Panc1 (cell line): ENCODE data around the gene SPIB. TPM values are rescaled to one million over a fixed set of nuclear protein-coding genes. Genes with fewer than 3 reads are reported as not detected.

Experiments used
- ATAC-seq: fragments of 200-7000 bp; cut with Tn5 transposase; 2 replicates; pipeline ENCODE4 v1.9.1; 2020; ENCODE audit warnings: mild to moderate bottlenecking, moderate library complexity
- BruUV-seq: library from RNA; stranded (reverse); fragments of 400-500 nt; replicated peaks from 2 replicates; lab custom pipeline; 2021; lab: Mats Ljungman, UMichigan
- CTCF ChIA-PET: fragments of 300-600 bp; sonication (Branson Sonifier 250); formaldehyde crosslinking; loops from one replicate; lab custom pipeline; 2022; ENCODE audit warnings: antibody characterized with exemption; lab: Charles Lee
- POLR2A ChIA-PET: fragments of 300-600 bp; sonication (Branson Sonifier 250); formaldehyde crosslinking; loops from one replicate; lab custom pipeline; 2022; ENCODE audit warnings: antibody characterized with exemption; lab: Charles Lee
- DNase-seq: peaks from one replicate; pipeline ENCODE4 v3.0.0-alpha.2; 2010; ENCODE audit warnings: low read depth, low spot score
- H3K27ac ChIP-seq: 2 replicates; pipeline ENCODE4 v1.5.1; 2011; ENCODE audit warnings: mild to moderate bottlenecking, low read length, inconsistent platforms
- H3K27me3 ChIP-seq: fragments of 200-500 bp; sonication (Bioruptor generic); 2 replicates; pipeline ENCODE4 v1.6.0; 2014; ENCODE audit warnings: low read length, inconsistent platforms; ENCODE audit not compliant: control insufficient read depth, insufficient read depth
- H3K36me3 ChIP-seq: fragments of 200-500 bp; sonication (Bioruptor generic); 2 replicates; pipeline ENCODE4 v1.5.1; 2014; ENCODE audit warnings: inconsistent platforms, mild to moderate bottlenecking, low read length, moderate library complexity; ENCODE audit not compliant: control insufficient read depth, insufficient read depth
- H3K4me1 ChIP-seq: 2 replicates; pipeline ENCODE4 v1.5.1; 2011; ENCODE audit warnings: inconsistent platforms, mild to moderate bottlenecking, low read length, moderate library complexity; ENCODE audit not compliant: control insufficient read depth, insufficient read depth
- H3K4me3 ChIP-seq, 2 experiments: 2 replicates each; pipeline ENCODE4 v1.5.1; 2011 to 2012; ENCODE audit warnings: low read depth in 2 of 2, low read length in 2 of 2, mild to moderate bottlenecking in 2 of 2, inconsistent platforms in 1 of 2, moderate library complexity in 1 of 2
- H3K9me3 ChIP-seq: fragments of 200-500 bp; sonication (Bioruptor generic); 2 replicates; pipeline ENCODE4 v1.5.1; 2014; ENCODE audit warnings: low read depth, mild to moderate bottlenecking, inconsistent platforms, low read length, moderate library complexity; ENCODE audit not compliant: control insufficient read depth, insufficient read depth
- CTCF ChIP-seq: fragments of 450-650 bp; IDR thresholded peaks from 2 replicates; pipeline ENCODE4 v1.5.1; 2017; ENCODE audit warnings: mild to moderate bottlenecking
- POLR2AphosphoS5 ChIP-seq: IDR thresholded peaks from 2 replicates; pipeline ENCODE4 v1.6.1; 2012; ENCODE audit warnings: mild to moderate bottlenecking, low read depth, low read length, moderate library complexity
- SIN3A ChIP-seq: IDR thresholded peaks from 2 replicates; pipeline ENCODE4 v1.6.1; 2012; ENCODE audit warnings: low read depth, mild to moderate bottlenecking, low read length, moderate library complexity, borderline replicate concordance; ENCODE audit not compliant: insufficient read depth
- TCF7L2 ChIP-seq: IDR thresholded peaks from 2 replicates; pipeline ENCODE4 v1.6.1; 2011; ENCODE audit warnings: mild to moderate bottlenecking, low read depth, low read length, inconsistent platforms
- in situ Hi-C: cut with HindIII; loops from 2 replicates; pipeline ENCODE4 v1.10.0; 2016; ENCODE audit warnings: low sequenced_read_pairs, low pct_unique_long_range_greater_than_20kb
- intact Hi-C: fragments of 100-400 bp; cut with micrococcal nuclease; formaldehyde crosslinking; loops from one replicate; pipeline ENCODE4 v1.10.0; 2022; ENCODE audit not compliant: unreplicated experiment
- total RNA-seq: library from RNA; stranded (reverse); gene quantifications from one replicate; pipeline ENCODE4 v1.2.1, GENCODE V29; 2021; ENCODE audit not compliant: unreplicated experiment
- TF ChIP-seq, protein P1 (sequence below), 2 experiments: IDR thresholded peaks; 2 replicates each; pipeline ENCODE4 v1.6.1; 2011 to 2012; ENCODE audit warnings: low read depth in 2 of 2, control low read depth in 1 of 2, low read length in 1 of 2, mild to moderate bottlenecking in 1 of 2, moderate library complexity in 1 of 2; ENCODE audit not compliant: insufficient read depth in 1 of 2

The SPIB gene
- total RNA-seq, 1 experiment from 2014 or later = not detected

DNA sequence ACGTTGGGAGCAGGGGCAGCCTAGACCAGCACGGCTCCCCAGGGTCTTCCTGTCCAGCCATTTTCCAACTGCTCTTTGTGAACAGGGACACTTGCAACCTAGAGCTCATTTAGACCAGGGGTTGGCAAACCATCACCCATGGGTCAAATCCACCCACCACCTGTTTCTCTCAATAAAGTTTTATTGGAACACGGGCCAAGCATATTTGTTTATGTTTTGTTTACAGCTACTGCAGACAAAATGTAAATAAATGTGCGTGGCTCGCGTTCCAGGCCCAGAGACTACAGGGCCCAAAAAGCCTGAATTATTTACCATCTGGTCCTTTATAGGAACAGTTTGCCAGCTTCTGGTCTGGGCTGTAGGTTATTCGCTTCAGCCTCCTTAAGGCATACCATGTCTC lies 44.2 kb downstream of the SPIB start:
- H3K36me3 ChIP-seq = no peaks in the 10 kb centered on the region
- BruUV-seq = no TSS peak
- no peak for ATAC-seq
- ChIA-PET POLR2A (no interaction called here), CTCF (no interaction called here)
- H3K27ac ChIP-seq = no peak overlapping the region
- TF ChIP-seq SIN3A (no peak), TCF7L2 (no peak), POLR2AphosphoS5 (no peak), CTCF (no peak)
- TF ChIP-seq, protein P1, sequence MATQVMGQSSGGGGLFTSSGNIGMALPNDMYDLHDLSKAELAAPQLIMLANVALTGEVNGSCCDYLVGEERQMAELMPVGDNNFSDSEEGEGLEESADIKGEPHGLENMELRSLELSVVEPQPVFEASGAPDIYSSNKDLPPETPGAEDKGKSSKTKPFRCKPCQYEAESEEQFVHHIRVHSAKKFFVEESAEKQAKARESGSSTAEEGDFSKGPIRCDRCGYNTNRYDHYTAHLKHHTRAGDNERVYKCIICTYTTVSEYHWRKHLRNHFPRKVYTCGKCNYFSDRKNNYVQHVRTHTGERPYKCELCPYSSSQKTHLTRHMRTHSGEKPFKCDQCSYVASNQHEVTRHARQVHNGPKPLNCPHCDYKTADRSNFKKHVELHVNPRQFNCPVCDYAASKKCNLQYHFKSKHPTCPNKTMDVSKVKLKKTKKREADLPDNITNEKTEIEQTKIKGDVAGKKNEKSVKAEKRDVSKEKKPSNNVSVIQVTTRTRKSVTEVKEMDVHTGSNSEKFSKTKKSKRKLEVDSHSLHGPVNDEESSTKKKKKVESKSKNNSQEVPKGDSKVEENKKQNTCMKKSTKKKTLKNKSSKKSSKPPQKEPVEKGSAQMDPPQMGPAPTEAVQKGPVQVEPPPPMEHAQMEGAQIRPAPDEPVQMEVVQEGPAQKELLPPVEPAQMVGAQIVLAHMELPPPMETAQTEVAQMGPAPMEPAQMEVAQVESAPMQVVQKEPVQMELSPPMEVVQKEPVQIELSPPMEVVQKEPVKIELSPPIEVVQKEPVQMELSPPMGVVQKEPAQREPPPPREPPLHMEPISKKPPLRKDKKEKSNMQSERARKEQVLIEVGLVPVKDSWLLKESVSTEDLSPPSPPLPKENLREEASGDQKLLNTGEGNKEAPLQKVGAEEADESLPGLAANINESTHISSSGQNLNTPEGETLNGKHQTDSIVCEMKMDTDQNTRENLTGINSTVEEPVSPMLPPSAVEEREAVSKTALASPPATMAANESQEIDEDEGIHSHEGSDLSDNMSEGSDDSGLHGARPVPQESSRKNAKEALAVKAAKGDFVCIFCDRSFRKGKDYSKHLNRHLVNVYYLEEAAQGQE (IDR thresholded peaks at IDR 0.05; ENCODE audit: insufficient read depth in 1 of 2, low read depth in 2 of 2, low read length in 1 of 2) = no peak
- no peaks in the 10 kb centered on the region for H3K9me3 ChIP-seq
- H3K4me3 ChIP-seq = no peak overlapping the region
- DNase-seq = no peak
- in situ Hi-C loops = no loop called here
- H3K27me3 ChIP-seq = no peaks in the 10 kb centered on the region
- no peaks in the 10 kb centered on the region; the same call in none of the 2 replicates for H3K4me1 ChIP-seq
- intact Hi-C loops = no loop called here

DNA sequence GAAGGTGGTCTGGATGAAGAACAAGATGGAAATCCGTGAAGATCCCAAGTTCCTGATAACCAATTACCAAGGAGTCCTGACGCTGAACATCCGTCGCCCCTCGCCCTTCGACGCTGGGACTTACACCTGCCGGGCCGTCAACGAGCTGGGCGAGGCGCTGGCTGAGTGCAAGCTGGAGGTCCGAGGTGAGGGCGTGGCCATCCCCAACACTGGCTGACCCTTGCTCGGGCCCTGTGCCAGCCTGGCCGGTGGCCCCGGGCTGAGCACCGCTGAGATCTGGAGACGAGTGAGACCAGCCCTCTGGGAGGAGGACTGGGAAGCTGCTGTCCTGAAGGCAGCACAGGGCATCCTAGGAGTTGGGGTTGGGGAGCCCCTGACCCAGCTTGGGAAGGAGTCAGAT lies 45.6 kb downstream of the SPIB start:
- ATAC-seq (no peak), DNase-seq (no peak)
- Histone ChIP-seq H3K27ac (no peak overlapping the region), H3K9me3 (no peaks in the 10 kb centered on the region), H3K27me3 (no peaks in the 10 kb centered on the region), H3K4me1 (no peaks in the 10 kb centered on the region; the same call in none of the 2 replicates), H3K36me3 (no peaks in the 10 kb centered on the region), H3K4me3 (no peak overlapping the region)
- no TSS peak for BruUV-seq
- TF ChIP-seq POLR2AphosphoS5 = no peak
- ChIA-PET CTCF (no interaction called here), POLR2A (no interaction called here)
- in situ Hi-C loops (no loop called here), intact Hi-C loops (no loop called here)

DNA sequence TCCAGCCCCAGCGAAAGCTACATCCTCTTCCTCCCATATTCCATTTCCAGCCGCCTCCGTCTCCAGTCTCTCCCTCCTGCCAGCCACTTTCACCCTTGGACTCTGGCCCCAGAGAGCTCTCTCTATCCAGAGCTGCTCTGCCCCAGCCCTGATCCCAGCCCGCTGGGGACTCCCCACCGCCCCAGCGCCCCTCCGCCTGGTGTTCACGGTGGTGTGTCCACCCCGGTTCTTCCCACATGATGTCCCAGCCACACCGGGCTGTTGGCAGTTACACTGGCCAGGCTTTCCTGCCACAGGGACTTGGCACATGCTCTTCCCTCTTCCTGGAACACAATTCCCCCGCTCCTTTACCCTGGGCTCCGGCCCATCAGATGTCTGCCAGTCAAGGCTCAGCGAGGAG lies 46.3 kb downstream of the SPIB start:
- POLR2A ChIA-PET = no interaction called here

More for the DNA sequence above, 46.3 kb downstream of the SPIB start:
- intact Hi-C loops (no loop called here), in situ Hi-C loops (no loop called here)
- no TSS peak for BruUV-seq
- ATAC-seq = no peak
- no peaks in the 10 kb centered on the region for H3K27me3 ChIP-seq
- no peaks in the 10 kb centered on the region for H3K36me3 ChIP-seq
- H3K9me3 ChIP-seq = no peaks in the 10 kb centered on the region
- H3K4me1 ChIP-seq = no peaks in the 10 kb centered on the region; the same call in none of the 2 replicates
- no peak overlapping the region for H3K27ac ChIP-seq
- no peak overlapping the region for H3K4me3 ChIP-seq
- CTCF ChIA-PET = no interaction called here
- no peak for DNase-seq
- TF ChIP-seq POLR2AphosphoS5 = no peak
- TF ChIP-seq, protein P1 (IDR thresholded peaks at IDR 0.05; ENCODE audit: insufficient read depth in 1 of 2, low read depth in 2 of 2, low read length in 1 of 2) = no peak
- TF ChIP-seq CTCF = no peak
- no peak for TF ChIP-seq TCF7L2
- no peak for TF ChIP-seq SIN3A
